Right ventricle myocardium inferior (tissue), 1 donor: Measurements from ENCODE around the gene ENKD1. TPM values are rescaled to one million over a fixed set of nuclear protein-coding genes. Genes with fewer than 3 reads are reported as not detected.
"Not testable (repeated sequence)": the region's sequence is repeated elsewhere in the genome, so short reads cannot be mapped to it uniquely, and the experiment has no call there.

Experiments
- ATAC-seq: fragments of 200-7000 bp; cut with Tn5 transposase; one replicate; pipeline ENCODE4 v1.9.1; 2020; ENCODE audit warnings: mild to moderate bottlenecking, moderate library complexity
- DNase-seq: peaks from one replicate; pipeline ENCODE4 v3.0.0; 2021; ENCODE audit errors: missing footprints
- intact Hi-C: fragments of 100-400 bp; cut with DNase I; formaldehyde crosslinking; loops from one replicate; pipeline ENCODE4 v1.11.0; 2022
- long read RNA-seq: library from polyadenylated mRNA; unstranded; transcript quantifications from one replicate; pipeline ENCODE4 v2.0.0, GENCODE V29; 2021
- total RNA-seq: library from RNA; stranded (reverse); fragmentation: NEBNext Ultra II Directional; extraction: Animal tissue kit (Norgen Biotek cat#: 25700); gene quantifications from one replicate; pipeline ENCODE4 v1.2.1, GENCODE V29; 2021
- donor health status: DM: no; HTN: yes; CAD: no; lungs with severe emphysema.

Gene ENKD1, protein sequence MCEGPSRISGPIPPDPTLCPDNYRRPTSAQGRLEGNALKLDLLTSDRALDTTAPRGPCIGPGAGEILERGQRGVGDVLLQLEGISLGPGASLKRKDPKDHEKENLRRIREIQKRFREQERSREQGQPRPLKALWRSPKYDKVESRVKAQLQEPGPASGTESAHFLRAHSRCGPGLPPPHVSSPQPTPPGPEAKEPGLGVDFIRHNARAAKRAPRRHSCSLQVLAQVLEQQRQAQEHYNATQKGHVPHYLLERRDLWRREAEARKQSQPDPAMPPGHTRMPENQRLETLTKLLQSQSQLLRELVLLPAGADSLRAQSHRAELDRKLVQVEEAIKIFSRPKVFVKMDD
- total RNA-seq: 9.9 TPM
- long read RNA-seq, partial matches to known transcripts: 1 of 9 reads
- long read RNA-seq, other reads (novel, unspliced or antisense): 3 of 9 reads

DNA sequence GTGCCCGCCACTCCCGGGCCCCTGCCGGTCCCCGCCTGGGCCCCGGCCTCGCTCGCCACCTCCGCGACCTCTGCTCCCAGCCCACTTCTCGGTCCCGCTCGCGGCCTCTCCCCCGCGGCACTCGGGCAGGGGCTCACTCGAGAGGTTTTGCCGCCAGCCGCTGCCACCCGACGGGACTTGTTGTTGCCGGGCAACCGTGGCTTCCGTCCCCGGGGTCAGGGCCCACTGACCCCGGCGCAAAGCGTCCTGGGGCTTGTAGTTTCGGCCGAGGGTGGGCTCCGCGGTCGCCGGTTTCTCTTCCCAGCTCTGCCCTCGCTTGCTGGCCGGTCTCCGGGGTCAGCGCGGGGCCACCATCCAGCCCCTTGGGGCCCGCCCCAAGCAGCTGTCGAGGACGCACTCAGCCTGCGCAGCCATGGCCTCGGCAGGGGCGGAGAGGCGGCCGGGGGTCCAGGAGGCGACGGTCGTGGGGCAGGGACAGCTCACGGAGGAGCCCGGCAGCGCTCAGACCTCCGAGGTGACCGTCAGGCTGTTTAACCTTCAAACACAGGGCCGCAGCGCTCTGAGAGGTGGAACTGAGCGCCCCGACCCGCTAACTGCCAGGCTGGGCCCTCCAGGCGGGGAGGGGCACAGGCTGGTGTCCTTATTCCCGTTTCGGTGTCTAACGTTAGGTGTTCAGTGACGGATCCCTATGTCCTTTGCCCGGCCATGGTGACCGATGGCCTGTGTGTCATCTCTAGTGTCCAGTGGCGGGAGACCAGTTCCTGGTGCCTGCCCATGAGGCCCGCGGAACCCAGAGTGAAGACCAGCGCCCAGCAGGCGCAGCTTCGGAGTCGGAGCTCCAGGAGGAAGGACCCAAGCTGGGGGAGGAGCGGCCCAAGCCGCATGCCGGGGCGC lies at the start of gene ENKD1, which contains the start of gene C16orf86:
Gene ENKD1, minus strand, starts transcription at position 192 of the 894 bp plus-strand sequence. CDS start 308 bp downstream, outside the sequence.
Gene C16orf86, plus strand, starts transcription at position 256 of the 894 bp plus-strand sequence. Its CDS starts 157 bp downstream, at position 413.
- DNase-seq: peak; percentile 95
- peak; percentile 75 for ATAC-seq
- intact Hi-C loops: loop anchor here (1.0 kb wide), 1 partner anchor 105 kb away; the partner anchor contains the start of gene CTCF

DNA sequence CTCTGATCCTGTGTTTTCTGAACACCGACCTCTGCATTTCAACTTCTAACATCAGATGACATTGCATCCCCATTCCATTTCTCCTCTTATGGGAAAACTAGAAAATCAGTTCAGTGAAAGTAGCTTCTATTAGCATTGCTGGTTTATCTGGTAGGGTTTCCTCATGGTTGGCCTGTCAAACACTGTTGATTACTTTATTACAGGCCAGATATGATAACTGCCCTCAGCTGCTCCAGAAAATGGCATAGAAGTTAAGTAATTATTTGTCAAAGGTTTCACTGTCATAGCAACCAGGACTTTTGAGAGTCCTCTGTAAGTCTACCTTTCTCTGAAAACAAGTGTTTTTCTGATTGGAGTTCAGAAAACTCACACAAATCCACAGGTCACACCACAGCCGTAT lies 49.5 kb upstream of the ENKD1 start:
- DNase-seq (no peak), ATAC-seq (no peak)
- intact Hi-C loops: loop anchor here (5.0 kb wide), 1 partner anchor 44 kb away; no protein-coding TSS in a partner anchor

DNA sequence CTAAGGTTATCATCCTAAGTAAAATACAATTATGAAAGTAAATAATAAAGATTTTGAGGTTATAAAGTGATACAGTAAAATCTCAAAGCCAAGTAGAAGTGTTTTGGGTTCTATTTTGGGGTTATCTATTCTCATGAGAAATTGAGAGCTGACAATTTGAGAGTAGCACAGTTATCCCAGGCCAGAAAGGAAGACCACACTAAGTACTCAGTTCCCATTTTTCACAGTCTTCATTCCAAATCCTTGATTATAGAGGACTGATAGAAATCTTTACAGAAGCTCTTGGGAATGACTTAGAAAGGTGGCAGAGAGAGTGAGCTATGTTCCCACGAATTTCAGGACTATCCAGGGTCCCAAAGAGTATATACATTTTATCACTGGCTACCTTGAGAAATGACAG lies 48.0 kb upstream of the ENKD1 start:
- DNase-seq (no peak), ATAC-seq (no peak)
- intact Hi-C loops: no loop called here

DNA sequence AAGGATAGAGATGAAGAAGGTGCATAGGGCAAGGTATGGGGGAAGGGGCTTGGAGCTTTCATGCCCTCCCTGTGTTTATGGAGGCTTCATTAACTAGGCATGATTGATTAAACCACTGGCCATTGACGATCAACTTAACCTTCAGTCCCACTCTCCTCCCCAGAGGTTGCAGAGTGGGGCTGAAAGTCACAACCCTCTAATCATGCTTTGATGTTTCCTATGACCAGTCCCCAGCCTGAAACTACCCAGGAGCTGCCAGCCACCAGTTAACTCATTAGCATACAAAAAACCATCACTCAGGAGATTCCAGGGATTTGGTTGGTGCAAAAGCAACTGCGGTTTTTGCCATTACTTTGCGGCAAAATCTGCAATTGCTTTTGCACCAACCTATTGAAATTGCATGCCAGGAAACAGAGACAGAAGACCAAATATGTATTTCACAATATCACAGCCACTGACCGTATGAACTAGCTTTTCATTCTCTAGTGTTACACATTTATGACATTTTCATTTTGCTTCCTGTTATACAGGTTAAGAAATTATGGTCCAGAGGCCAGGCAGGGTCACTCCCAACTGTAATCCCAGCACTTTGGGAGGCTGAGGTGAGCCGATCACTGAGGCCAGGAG lies 47.2 kb upstream of the ENKD1 start:
- DNase-seq: no peak
- no peak for ATAC-seq
- intact Hi-C loops: no loop called here

DNA sequence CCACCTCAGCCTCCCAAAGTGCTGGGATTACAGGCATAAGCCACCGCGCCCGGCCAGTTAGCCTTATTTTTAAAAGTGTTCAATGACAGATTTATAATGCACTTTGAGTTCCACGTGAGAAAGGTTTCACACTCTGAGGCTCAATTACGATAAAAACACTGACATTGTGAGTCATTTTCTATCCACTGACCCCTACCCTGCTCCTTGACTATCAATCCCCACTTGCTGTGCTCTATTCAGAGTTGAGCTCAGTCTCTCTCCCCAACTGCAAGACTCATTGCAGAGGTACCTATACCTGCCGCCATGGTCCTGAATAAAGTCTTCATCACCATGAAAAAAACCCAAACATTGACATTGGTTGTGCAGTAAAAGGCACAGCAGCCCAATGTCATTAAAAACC lies 44.1 kb upstream of the ENKD1 start:
- intact Hi-C loops: no loop called here
- ATAC-seq (no peak), DNase-seq (no peak)

DNA sequence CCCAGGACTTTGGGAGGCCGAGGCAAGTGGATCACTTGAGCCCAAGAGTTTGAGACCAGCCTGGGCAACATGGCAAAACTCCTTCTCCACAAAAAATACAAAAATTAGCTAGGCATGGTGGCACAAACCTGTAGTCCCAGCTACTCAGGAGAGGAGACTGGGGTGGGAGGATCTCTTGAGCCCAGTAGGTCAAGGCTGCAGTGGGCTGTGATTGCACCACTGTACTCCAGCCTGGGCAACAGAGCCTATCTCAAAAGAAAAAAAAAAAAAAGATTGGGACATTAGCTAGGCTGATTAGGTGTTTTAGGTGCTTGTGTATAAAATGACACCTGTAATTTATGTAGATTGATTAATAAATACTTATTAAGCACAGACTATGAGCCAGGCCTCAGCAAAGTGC lies 42.5 kb upstream of the ENKD1 start:
- intact Hi-C loops: no loop called here
- ATAC-seq: no peak

DNA sequence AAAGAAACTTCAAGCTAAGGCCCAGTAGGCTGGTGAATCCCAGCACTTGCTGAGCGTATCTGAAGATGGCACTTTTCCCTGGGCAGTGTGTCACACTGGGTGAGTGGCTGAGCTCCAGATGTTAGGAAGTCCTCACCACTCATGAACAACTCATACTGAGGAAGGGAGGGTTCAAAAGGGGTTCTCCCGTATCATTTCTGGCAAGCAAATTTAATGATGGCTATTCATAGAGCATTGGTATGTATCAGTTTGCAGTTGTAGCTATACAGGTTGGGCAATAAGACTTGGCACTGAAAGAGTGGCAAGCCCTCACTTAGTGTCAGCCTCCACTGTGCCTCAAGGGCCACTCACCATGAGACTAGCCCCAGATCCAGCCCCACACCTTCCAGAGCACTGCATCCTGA lies 41.8 kb upstream of the ENKD1 start:
- no peak for ATAC-seq

More for the DNA sequence above, 42.5 kb upstream of the ENKD1 start:
- no peak for DNase-seq

DNA sequence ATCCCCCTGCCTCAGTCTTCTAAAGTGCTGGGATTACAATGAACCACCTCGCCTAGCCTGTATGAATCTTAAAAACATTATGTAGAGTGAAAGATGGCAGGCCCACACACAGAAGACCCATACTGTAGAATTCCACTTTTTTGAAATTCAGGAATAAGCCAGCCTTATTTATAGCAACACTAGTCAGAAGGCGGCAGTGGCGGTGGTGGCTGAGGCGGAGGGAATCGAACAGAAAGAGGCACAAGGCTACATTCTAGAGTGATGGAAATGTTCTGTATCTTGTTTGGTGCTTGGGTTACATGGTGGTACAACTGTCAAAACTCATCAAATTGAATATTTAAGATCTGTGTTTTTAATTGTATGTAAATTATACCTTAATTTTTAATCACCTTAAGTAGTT lies 41.2 kb upstream of the ENKD1 start:
- no peak for ATAC-seq
- intact Hi-C loops: no loop called here
- no peak for DNase-seq

More for the DNA sequence above, 41.8 kb upstream of the ENKD1 start:
- no peak for DNase-seq
- intact Hi-C loops: no loop called here

DNA sequence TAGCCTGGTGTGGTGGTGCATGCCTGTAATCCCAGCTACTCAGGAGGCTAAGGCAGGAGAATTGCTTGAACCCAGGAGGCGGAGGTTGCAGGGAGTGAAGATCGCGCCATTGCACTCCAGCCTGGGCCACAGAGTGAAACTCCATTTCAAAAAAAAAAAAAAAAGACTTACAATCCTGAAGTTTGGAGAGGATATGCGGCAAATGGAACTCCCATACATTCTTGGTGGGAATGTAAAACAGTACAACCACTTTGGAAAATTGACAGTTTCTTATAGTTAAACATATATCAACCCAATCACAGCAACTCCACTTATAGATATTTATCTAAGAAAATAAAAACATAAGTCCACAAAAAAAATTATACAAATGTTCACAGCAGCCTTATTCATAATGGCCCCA lies 40.7 kb upstream of the ENKD1 start:
- intact Hi-C loops: no loop called here
- DNase-seq (no peak), ATAC-seq (no peak)

DNA sequence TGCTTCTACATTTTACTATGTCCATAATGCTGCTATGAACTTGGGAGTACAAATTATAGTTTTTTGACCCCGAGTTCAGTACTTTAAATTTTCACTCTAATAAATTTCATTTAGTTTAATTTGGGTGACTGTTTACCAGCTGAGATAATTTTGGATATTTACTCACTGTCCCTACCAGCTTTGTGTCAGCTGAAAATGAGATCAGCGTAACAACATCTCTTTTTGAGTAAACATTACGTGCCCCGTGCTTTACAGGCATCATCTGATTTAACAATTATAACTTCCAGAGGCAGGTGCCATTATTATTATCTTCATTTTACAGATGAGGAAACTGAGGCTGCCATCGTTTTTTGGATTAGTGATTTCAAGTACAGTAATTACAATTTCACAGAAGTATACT lies 37.6 kb upstream of the ENKD1 start:
- intact Hi-C loops: no loop called here
- ATAC-seq (no peak), DNase-seq (no peak)

DNA sequence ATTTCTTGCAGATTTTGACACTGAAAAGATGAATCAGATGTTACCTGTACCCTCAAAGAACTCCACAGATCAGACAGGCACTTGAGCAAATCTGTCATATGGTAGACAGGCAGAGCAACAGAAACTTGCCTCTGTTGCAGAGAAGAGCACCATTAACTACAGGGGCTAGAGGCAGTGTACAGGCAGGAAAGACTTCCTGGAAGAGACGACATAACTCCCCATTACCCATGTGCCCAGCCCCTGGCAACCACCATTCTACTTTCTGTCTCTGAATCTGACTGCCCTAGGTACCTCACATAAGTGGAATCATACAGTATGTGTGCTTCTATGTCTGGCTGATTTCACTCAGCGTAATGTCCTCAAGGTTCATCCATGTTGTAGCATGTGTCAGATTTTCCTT lies 37.1 kb upstream of the ENKD1 start:
- no peak for ATAC-seq
- intact Hi-C loops: no loop called here
- no peak for DNase-seq

DNA sequence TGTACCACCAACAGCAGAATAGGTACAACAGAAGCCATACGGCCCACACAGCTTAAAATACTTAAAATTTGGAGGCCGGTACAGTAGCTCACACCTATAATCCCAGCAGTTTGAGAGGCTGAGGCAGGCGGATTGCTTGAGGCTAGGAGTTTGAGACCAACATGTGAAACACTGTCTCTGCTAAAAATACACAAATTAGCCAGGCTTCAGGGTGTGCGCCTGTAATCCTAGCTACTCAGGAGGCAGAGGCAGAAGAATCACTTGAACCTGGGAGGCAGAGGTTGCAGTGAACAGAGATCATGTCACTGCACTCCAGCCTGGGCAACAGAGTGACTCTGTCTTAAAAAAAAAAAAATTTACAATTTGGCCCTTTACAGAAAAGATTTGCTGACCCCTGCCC lies 35.6 kb upstream of the ENKD1 start:
- intact Hi-C loops: no loop called here
- ATAC-seq: no peak
- DNase-seq: no peak

DNA sequence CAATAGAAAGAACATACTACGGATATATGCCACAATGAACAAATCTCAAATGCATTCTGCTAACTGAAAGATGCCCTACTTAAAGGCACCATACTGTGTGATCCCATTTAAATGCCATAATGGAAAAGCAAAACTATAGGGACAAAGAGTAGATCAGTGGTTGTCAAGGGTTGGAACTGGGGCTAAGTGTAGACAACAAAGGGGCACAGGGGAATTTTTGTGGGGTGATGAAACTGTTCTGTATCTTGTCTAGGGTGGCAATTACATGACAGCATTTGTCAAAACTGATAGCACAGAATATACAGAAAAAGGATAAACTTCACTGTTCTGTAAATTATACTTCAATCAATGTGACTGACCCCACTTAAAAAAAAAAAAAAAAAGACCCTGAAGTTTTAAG lies 34.9 kb upstream of the ENKD1 start:
- DNase-seq (no peak), ATAC-seq (no peak)
- intact Hi-C loops: no loop called here

DNA sequence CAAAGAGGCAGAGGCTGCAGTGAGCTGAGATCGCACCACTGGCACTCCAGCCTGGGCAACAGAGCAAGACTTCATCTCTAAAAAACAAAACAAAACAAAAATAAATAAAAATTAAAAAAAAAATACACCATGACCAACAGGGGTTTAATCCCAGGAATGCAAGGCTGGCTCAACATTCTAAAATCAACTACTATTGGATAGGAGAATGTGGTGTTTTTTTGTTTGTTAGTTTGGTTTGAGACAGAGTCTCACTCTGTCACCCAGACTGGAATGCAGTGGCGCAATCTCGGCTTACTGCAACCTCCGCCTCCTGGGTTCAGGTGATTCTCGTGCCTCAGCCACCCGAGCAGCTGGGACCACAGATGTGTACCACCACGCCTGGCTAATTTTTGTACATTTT lies 32.7 kb upstream of the ENKD1 start:
- ATAC-seq: no peak
- intact Hi-C loops: no loop called here
- no peak for DNase-seq

DNA sequence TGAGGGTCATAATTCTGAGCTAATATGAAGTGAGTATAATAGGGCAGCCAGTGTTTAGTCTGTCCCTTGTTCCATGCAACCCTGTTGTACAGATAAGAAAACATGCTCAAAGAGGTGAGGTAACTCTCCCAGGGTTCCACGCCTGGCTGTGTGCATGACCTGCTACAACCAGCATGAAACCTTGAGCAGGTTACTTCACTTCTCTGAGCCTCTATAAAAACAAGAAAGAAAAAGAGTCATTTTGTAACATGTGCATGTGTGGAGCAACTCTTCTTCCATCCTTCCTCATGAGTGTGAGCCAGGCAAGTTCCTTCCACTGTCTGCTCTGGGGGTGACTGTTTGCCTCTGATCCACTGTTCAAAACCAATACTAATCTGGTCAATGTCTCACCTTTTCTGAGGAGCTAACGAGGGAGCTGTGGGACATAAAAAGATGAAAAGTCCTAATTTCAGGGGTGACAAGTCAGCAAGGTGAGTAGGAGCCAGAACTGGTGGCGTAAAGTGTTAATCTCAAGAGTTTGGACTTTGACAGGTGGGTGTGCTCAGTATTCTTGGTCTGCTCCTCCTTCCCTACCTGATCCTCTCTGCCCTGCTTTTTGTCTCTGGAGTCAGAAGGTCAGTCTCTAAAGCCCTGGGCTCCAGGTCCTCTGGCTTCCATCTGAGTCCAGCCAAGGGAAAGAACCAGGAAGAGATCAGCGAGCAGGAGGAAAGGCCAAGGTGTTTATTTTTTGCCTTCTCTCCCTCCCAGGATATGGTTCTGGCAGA lies 31.1 kb upstream of the ENKD1 start:
- no peak for DNase-seq
- intact Hi-C loops: no loop called here

DNA sequence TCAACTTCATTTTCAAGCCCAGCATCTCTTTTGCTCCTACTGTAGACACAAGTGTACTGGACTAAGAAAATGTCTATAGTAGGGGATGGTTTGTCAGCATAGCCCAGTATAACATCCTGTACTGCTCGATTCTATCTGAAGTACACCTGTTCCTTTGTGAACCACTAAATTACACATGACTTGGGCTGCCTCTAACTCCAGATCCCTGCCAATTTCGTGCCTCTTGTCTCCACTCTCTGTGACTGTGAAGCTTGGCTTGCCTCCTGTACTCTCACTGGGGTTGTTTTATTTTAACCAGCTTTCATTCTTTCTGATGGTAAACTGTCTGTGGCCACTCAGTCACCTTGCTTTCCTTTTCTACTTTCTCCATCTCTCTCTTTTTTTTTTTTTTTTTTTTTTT lies 28.1 kb upstream of the ENKD1 start:
- ATAC-seq (peak; percentile 34), DNase-seq (no peak)
- intact Hi-C loops: no loop called here

More for the DNA sequence above, 31.1 kb upstream of the ENKD1 start:
- no peak for ATAC-seq

DNA sequence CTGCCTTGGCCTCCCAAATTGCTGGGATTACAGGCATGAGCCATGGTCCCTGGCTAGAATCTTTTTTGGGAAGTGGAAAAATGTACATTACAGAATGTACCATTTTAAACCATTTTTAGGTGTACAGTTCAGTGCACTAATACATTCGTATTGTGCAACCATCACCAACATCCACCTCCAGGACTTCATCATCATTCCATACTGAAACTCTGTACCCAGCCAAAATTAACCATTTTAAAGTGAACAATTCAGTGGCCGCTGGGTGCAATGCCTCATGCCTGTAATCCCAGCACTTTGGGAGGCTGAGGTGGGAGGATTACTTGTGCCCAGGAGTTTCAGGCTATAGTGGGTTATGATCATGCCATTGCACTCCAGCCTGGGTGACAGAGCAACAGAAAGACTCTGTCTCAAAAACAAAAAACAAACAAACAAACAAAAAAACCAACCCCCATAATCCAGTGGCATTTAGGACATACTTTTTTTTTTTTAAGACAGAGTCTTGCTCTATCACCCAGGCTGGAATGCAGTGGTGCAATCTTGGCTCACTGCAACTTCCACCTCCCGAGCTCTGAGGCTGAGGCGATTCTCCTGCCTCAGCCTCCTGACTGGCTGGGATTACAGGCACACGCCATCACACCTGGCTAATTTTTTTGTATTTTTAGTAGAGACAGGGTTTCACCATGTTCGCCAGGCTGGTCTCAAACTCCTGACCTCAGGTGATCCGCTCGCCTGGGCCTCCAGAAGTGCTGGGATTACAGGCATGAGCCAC lies 27.2 kb upstream of the ENKD1 start:
- DNase-seq, ATAC-seq, intact Hi-C loops: not testable (repeated sequence)
